ENCODE results near the gene CD74. TPM values are rescaled to one million over a fixed set of nuclear protein-coding genes. Genes with fewer than 3 reads are reported as not detected.

CD74 gene
- total and polyA plus RNA-seq, 10 of the 15 experiments (the other 5 are each of a cell fraction or from before 2014, with no cell fraction given): 1,387 to 11,063 (median 3,922) TPM

- TF ChIP-seq ZBTB11 (CRISPR knock-in tag; IDR thresholded peaks at IDR 0.05): peak; percentile 2; the same call in 1 of the 2 replicates
- peak; percentile 44; the same call in 1 of the 2 replicates for TF ChIP-seq CBFB (IDR thresholded peaks at IDR 0.05; ENCODE audit: low read depth)
- peak in 1 of 2 experiments; percentile 12; a peak in 1 of 3 replicates for TF ChIP-seq EGR1 (IDR thresholded peaks at IDR 0.05; ENCODE audit: borderline replicate concordance in 1 of 2, low read depth in 2 of 2, low read length in 2 of 2)
- peak; percentile 30 for TF ChIP-seq USF1 (IDR thresholded peaks at IDR 0.05; ENCODE audit: borderline replicate concordance, extremely low read length, insufficient read depth, low read depth, low read length)
- no peak for TF ChIP-seq SMC3 (IDR thresholded peaks at IDR 0.05; ENCODE audit: borderline replicate concordance, low read length)
- TF ChIP-seq MXI1 (IDR thresholded peaks at IDR 0.05; ENCODE audit: low read depth, low read length): no peak
- no peak for TF ChIP-seq SMARCA5 (IDR thresholded peaks at IDR 0.05)
- peak; percentile 15 for TF ChIP-seq BCL3 (IDR thresholded peaks at IDR 0.05; ENCODE audit: borderline replicate concordance, insufficient read depth, low read depth, low read length, poor library complexity, severe bottlenecking)
- TF ChIP-seq POU2F2 (IDR thresholded peaks at IDR 0.05; ENCODE audit: borderline replicate concordance, low read depth, low read length): 0 out of 3 replicates have a peak, but pooled peaks have one; percentile 7
- no peak for TF ChIP-seq MTA3 (IDR thresholded peaks at IDR 0.05; ENCODE audit: borderline replicate concordance, low read length)
- TF ChIP-seq POLR2AphosphoS5 (IDR thresholded peaks at IDR 0.05; ENCODE audit: low read length): peak; percentile 22; the same call in 1 of the 2 replicates
- 0 out of 2 replicates have a peak, but pooled peaks have one; percentile 26 for TF ChIP-seq LARP7 (IDR thresholded peaks at IDR 0.05)
Observed at GRCh38 chr5:150406103-150406722, 6.5 kb downstream of the CD74 start (continued).

Measured in GM12878 (cell line).